Measurements from ENCODE around the gene GSTM3. TPM values are rescaled to one million over a fixed set of nuclear protein-coding genes. Genes with fewer than 3 reads are reported as not detected.

Gene GSTM3
- polyA plus RNA-seq, 1 donor (not counting 4 experiments of a cell fraction or from before 2014, with no cell fraction given) = 113 TPM

GRCh38 chr1:109726007-109726406 lies 14.8 kb downstream of the GSTM3 start:
- no peaks in the 10 kb centered on the region for H3K36me3 ChIP-seq (ENCODE audit: control insufficient read depth in 2 of 2, extremely low read depth in 1 of 2, insufficient read depth in 2 of 2, low read length in 2 of 2)
- no peaks in the 10 kb centered on the region for H3K79me2 ChIP-seq (ENCODE audit: control insufficient read depth, insufficient read depth, low read length)
- no peaks in the 10 kb centered on the region for H4K20me1 ChIP-seq (ENCODE audit: control insufficient read depth, extremely low read depth, insufficient read depth, low read length)
- no peak overlapping the region for H2AFZ ChIP-seq (ENCODE audit: control insufficient read depth, low read length)
- no peak overlapping the region for H3K4me2 ChIP-seq (ENCODE audit: control insufficient read depth, extremely low read depth, insufficient read depth, low read depth, low read length)
- no peak overlapping the region for H3K9ac ChIP-seq (ENCODE audit: control insufficient read depth, extremely low read depth, insufficient read depth, low read length)
- no peaks in the 10 kb centered on the region for H3K9me3 ChIP-seq (ENCODE audit: control insufficient read depth, low read depth, low read length)
- no peak overlapping the region for H3K4me3 ChIP-seq (ENCODE audit: control insufficient read depth in 2 of 3, extremely low read depth in 1 of 3, insufficient read depth in 2 of 3, low read depth in 1 of 3, low read length in 3 of 3)
- FAIRE-seq (no peak), DNase-seq (ENCODE audit: low read depth, low spot score) (no peak)
- no peaks in the 10 kb centered on the region for H3K4me1 ChIP-seq (ENCODE audit: control insufficient read depth, extremely low read depth, insufficient read depth, low read length)
- H3K27me3 ChIP-seq (ENCODE audit: control insufficient read depth, extremely low read depth, insufficient read depth, low read length) = no peaks in the 10 kb centered on the region
- H3K27ac ChIP-seq (ENCODE audit: control insufficient read depth, insufficient read depth, low read length) = no peak overlapping the region
- dilution Hi-C loops (cut with MboI; ENCODE audit: extremely low pct_ligation_motif_present, low sequenced_read_pairs) = no loop called here
- TF ChIP-seq, protein P1, sequence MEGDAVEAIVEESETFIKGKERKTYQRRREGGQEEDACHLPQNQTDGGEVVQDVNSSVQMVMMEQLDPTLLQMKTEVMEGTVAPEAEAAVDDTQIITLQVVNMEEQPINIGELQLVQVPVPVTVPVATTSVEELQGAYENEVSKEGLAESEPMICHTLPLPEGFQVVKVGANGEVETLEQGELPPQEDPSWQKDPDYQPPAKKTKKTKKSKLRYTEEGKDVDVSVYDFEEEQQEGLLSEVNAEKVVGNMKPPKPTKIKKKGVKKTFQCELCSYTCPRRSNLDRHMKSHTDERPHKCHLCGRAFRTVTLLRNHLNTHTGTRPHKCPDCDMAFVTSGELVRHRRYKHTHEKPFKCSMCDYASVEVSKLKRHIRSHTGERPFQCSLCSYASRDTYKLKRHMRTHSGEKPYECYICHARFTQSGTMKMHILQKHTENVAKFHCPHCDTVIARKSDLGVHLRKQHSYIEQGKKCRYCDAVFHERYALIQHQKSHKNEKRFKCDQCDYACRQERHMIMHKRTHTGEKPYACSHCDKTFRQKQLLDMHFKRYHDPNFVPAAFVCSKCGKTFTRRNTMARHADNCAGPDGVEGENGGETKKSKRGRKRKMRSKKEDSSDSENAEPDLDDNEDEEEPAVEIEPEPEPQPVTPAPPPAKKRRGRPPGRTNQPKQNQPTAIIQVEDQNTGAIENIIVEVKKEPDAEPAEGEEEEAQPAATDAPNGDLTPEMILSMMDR (optimal IDR thresholded peaks at IDR 0.05 in 1 of 3, IDR thresholded peaks at IDR 0.05 in 1 of 3, conservative IDR thresholded peaks at IDR 0.05 in 1 of 3; ENCODE audit: extremely low read depth in 1 of 3, insufficient read depth in 2 of 3, low read length in 3 of 3) = no peak
- no peak for TF ChIP-seq EZH2 (IDR thresholded peaks at IDR 0.05; ENCODE audit: low read length)
- no peaks in the 10 kb centered on the region for H3K9me1 ChIP-seq (ENCODE audit: control insufficient read depth, extremely low read depth, insufficient read depth, low read length)

DNA sequence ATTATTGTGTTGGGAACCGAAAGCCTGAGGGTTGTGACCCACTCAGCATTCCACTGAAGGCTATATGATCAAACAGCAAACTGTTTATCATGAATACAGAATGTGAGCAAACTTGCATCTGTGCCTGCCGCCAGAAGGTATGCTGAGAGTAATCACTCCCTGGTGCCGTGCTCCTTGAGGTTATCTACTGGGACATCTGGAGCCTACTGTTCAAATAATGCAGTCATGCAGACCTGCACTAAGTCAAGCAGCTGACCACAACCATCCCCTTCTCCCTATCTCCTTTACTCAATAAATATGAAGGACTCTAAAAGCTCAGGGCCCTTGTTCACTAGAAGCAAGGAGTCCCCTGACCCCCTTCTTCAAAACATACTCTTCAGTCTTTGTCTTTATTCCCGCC lies 15.3 kb downstream of the GSTM3 start:
- Histone ChIP-seq H3K4me2 (ENCODE audit: control insufficient read depth, extremely low read depth, insufficient read depth, low read depth, low read length) (no peak overlapping the region), H3K27me3 (ENCODE audit: control insufficient read depth, extremely low read depth, insufficient read depth, low read length) (no peaks in the 10 kb centered on the region), H3K9me1 (ENCODE audit: control insufficient read depth, extremely low read depth, insufficient read depth, low read length) (no peaks in the 10 kb centered on the region), H3K4me1 (ENCODE audit: control insufficient read depth, extremely low read depth, insufficient read depth, low read length) (no peaks in the 10 kb centered on the region), H3K9ac (ENCODE audit: control insufficient read depth, extremely low read depth, insufficient read depth, low read length) (no peak overlapping the region), H3K79me2 (ENCODE audit: control insufficient read depth, insufficient read depth, low read length) (no peaks in the 10 kb centered on the region), H2AFZ (ENCODE audit: control insufficient read depth, low read length) (no peak overlapping the region), H3K36me3 (ENCODE audit: control insufficient read depth in 2 of 2, extremely low read depth in 1 of 2, insufficient read depth in 2 of 2, low read length in 2 of 2) (no peaks in the 10 kb centered on the region), H3K4me3 (ENCODE audit: control insufficient read depth in 2 of 3, extremely low read depth in 1 of 3, insufficient read depth in 2 of 3, low read depth in 1 of 3, low read length in 3 of 3) (no peak overlapping the region), H4K20me1 (ENCODE audit: control insufficient read depth, extremely low read depth, insufficient read depth, low read length) (no peaks in the 10 kb centered on the region), H3K9me3 (ENCODE audit: control insufficient read depth, low read depth, low read length) (no peaks in the 10 kb centered on the region), H3K27ac (ENCODE audit: control insufficient read depth, insufficient read depth, low read length) (no peak overlapping the region)
- DNase-seq (ENCODE audit: low read depth, low spot score) = no peak
- TF ChIP-seq, protein P1 (optimal IDR thresholded peaks at IDR 0.05 in 1 of 3, IDR thresholded peaks at IDR 0.05 in 1 of 3, conservative IDR thresholded peaks at IDR 0.05 in 1 of 3; ENCODE audit: extremely low read depth in 1 of 3, insufficient read depth in 2 of 3, low read length in 3 of 3) = no peak
- no peak for TF ChIP-seq EZH2 (IDR thresholded peaks at IDR 0.05; ENCODE audit: low read length)
- no peak for FAIRE-seq
- dilution Hi-C loops (cut with MboI; ENCODE audit: extremely low pct_ligation_motif_present, low sequenced_read_pairs) = no loop called here

Measured in keratinocyte (primary cell).